Trophoblast cell (in vitro differentiated cells and primary cell): Measurements from ENCODE around the gene OR10X1.

ENCODE experiments used
- DNase-seq, 2 donors: peaks; one replicate each; pipeline ENCODE4 v3.0.0-alpha.2; 2016
- H2AFZ ChIP-seq: 2 replicates; pipeline ENCODE4 v1.6.1; 2013; ENCODE audit warnings: low read length, moderate library complexity, mild to moderate bottlenecking; ENCODE audit not compliant: insufficient read depth, poor library complexity
- H2AK5ac ChIP-seq: 2 replicates; pipeline ENCODE4 v1.6.1; 2013; ENCODE audit warnings: mild to moderate bottlenecking, low read length
- H2BK120ac ChIP-seq: 2 replicates; pipeline ENCODE4 v1.6.1; 2013; ENCODE audit warnings: low read length, mild to moderate bottlenecking, moderate library complexity; ENCODE audit not compliant: insufficient read depth, poor library complexity
- H2BK12ac ChIP-seq: 2 replicates; pipeline ENCODE4 v1.6.1; 2013; ENCODE audit warnings: mild to moderate bottlenecking, low read length, moderate library complexity
- H2BK5ac ChIP-seq: 2 replicates; pipeline ENCODE4 v1.6.1; 2013; ENCODE audit warnings: low read length, low read depth, moderate library complexity, mild to moderate bottlenecking; ENCODE audit not compliant: poor library complexity
- H3K14ac ChIP-seq: 2 replicates; pipeline ENCODE4 v1.6.1; 2013; ENCODE audit warnings: mild to moderate bottlenecking, low read length
- H3K18ac ChIP-seq: 2 replicates; pipeline ENCODE4 v1.6.1; 2013; ENCODE audit warnings: mild to moderate bottlenecking, low read length
- H3K23ac ChIP-seq: 2 replicates; pipeline ENCODE4 v1.6.1; 2013; ENCODE audit warnings: low read length
- H3K27ac ChIP-seq: 2 replicates; pipeline ENCODE4 v1.5.1; 2013; ENCODE audit warnings: low read depth, mild to moderate bottlenecking, inconsistent platforms, low read length, moderate library complexity
- H3K27me3 ChIP-seq: 2 replicates; pipeline ENCODE4 v1.6.1; 2013; ENCODE audit warnings: inconsistent platforms, mild to moderate bottlenecking, low read length, moderate library complexity; ENCODE audit not compliant: insufficient read depth
- H3K36me3 ChIP-seq, 2 experiments: 1 replicate in 1 of 2; 2 replicates in 1 of 2; pipeline ENCODE4 v1.6.1; 2013; ENCODE audit warnings: low read length in 2 of 2, mild to moderate bottlenecking in 2 of 2, moderate library complexity in 1 of 2; ENCODE audit not compliant: insufficient read depth in 2 of 2, control insufficient read depth in 1 of 2
- H3K4ac ChIP-seq: 2 replicates; pipeline ENCODE4 v1.6.1; 2013; ENCODE audit warnings: low read depth, mild to moderate bottlenecking, low read length, moderate library complexity
- H3K4me1 ChIP-seq, 2 experiments: 1 replicate in 1 of 2; 2 replicates in 1 of 2; pipeline ENCODE4 v1.6.1; 2013; ENCODE audit warnings: low read length in 2 of 2, mild to moderate bottlenecking in 2 of 2, moderate library complexity in 1 of 2; ENCODE audit not compliant: insufficient read depth in 2 of 2, control insufficient read depth in 1 of 2
- H3K4me2 ChIP-seq: 2 replicates; pipeline ENCODE4 v1.6.1; 2013; ENCODE audit warnings: inconsistent platforms, mild to moderate bottlenecking, low read length, moderate library complexity
- H3K4me3 ChIP-seq: 2 replicates; pipeline ENCODE4 v1.5.1; 2013; ENCODE audit warnings: mild to moderate bottlenecking, low read depth, low read length, inconsistent platforms
- H3K79me1 ChIP-seq: one replicate; pipeline ENCODE4 v1.6.1; 2013; ENCODE audit warnings: low read length
- H3K79me2 ChIP-seq: 2 replicates; pipeline ENCODE4 v1.6.1; 2013; ENCODE audit warnings: low read length, mild to moderate bottlenecking; ENCODE audit not compliant: control insufficient read depth, insufficient read depth, poor library complexity
- H3K9ac ChIP-seq: 2 replicates; pipeline ENCODE4 v1.6.1; 2013; ENCODE audit warnings: mild to moderate bottlenecking, low read length
- H3K9me3 ChIP-seq: 2 replicates; pipeline ENCODE4 v1.6.1; 2013; ENCODE audit warnings: low read depth, mild to moderate bottlenecking, control low read depth, inconsistent platforms, low read length; ENCODE audit not compliant: insufficient read depth
- H4K12ac ChIP-seq: 2 replicates; pipeline ENCODE4 v1.6.1; 2013; ENCODE audit warnings: low read depth, mild to moderate bottlenecking, low read length, moderate library complexity
- H4K8ac ChIP-seq: 2 replicates; pipeline ENCODE4 v1.6.1; 2013; ENCODE audit warnings: low read depth, mild to moderate bottlenecking, low read length, moderate library complexity
- H4K91ac ChIP-seq: one replicate; pipeline ENCODE4 v1.6.1; 2013; ENCODE audit warnings: low read depth, mild to moderate bottlenecking, low read length, moderate library complexity
- WGBS: extraction: QIAGEN DNeasy Blood & Tissue Kit; methylation state at CpG from one replicate; pipeline ENCODE4 v1.1.7; 2013; ENCODE audit warnings: missing lambda C conversion rate; ENCODE audit not compliant: insufficient read length, insufficient coverage; ENCODE audit errors: extremely low coverage; 5-methylcytosine and 5-hydroxymethylcytosine counted together

The OR10X1 gene

DNA sequence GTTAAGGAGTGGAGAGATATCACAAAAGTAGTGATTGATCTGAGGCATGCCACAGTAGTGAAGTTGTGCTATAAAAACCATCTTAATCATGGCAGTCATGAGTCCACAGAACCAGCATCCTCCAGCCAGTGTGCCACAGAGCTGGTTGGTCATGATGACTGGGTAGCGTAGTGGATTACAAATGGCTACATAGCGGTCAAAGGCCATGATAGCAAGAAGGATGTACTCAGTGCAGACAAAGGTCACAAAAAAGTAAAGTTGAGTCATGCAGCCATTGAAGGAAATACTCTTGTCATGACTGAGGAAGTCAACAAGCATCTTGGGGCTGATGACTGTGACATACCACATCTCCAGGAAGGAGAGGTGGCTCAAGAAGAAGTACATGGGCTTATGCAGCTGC is 32.2 kb downstream of the OR10X1 start:
- H3K79me1 ChIP-seq: no peaks in the 10 kb centered on the region
- H3K36me3 ChIP-seq: no peaks in the 10 kb centered on the region
- no peaks in the 10 kb centered on the region for H3K27me3 ChIP-seq
- H4K8ac ChIP-seq: no peak overlapping the region
- H2BK120ac ChIP-seq: no peak overlapping the region
- H2BK5ac ChIP-seq: no peak overlapping the region
- H2BK12ac ChIP-seq: no peak overlapping the region
- no peak overlapping the region for H2AK5ac ChIP-seq
- no peak overlapping the region for H3K14ac ChIP-seq
- H3K18ac ChIP-seq: no peak overlapping the region
- no peak overlapping the region for H4K91ac ChIP-seq
- DNase-seq: no peak
- no peaks in the 10 kb centered on the region for H3K79me2 ChIP-seq
- H3K4ac ChIP-seq: no peak overlapping the region
- no peak overlapping the region for H3K23ac ChIP-seq
- H3K9me3 ChIP-seq: no peaks in the 10 kb centered on the region
- no CpG with 5 or more reads among the region's 2 CpGs for WGBS
- no peak overlapping the region for H3K9ac ChIP-seq
- H2AFZ ChIP-seq: no peak overlapping the region
- H3K4me1 ChIP-seq: no peaks in the 10 kb centered on the region
- no peak overlapping the region for H3K4me2 ChIP-seq
- H4K12ac ChIP-seq: no peak overlapping the region
- H3K27ac ChIP-seq: no peak overlapping the region
- no peak overlapping the region for H3K4me3 ChIP-seq

DNA sequence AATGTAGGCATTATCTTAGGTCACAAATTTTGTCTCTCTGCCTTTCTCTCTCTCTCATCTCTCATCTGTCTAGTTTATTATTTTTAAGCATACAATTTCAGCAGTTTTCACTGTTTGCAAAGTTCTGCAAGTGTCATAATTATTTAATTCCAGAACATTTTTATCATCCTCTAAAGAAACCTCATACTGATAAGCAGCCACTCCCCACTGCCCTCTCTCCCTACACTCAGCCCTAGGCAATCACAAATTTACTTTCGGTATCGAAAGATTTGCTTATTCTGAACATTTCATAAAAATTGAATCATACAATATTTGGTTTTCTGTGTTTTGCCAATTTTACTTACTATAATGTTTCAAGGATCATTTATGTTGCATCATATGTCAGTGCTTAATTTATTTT is 42.1 kb downstream of the OR10X1 start:
- Histone ChIP-seq H3K27me3 (no peaks in the 10 kb centered on the region), H3K18ac (no peak overlapping the region), H3K4me3 (no peak overlapping the region), H2BK5ac (no peak overlapping the region), H4K12ac (no peak overlapping the region), H2AK5ac (no peak overlapping the region), H3K79me2 (no peaks in the 10 kb centered on the region), H2BK12ac (no peak overlapping the region), H2AFZ (no peak overlapping the region), H4K91ac (no peak overlapping the region), H3K27ac (no peak overlapping the region), H3K23ac (no peak overlapping the region), H4K8ac (no peak overlapping the region), H3K14ac (no peak overlapping the region), H3K9ac (no peak overlapping the region), H3K9me3 (no peaks in the 10 kb centered on the region), H2BK120ac (no peak overlapping the region), H3K4ac (no peak overlapping the region), H3K36me3 (no peaks in the 10 kb centered on the region), H3K4me1 (no peaks in the 10 kb centered on the region), H3K79me1 (no peaks in the 10 kb centered on the region), H3K4me2 (no peak overlapping the region)
- no CpG with 5 or more reads among the region's 2 CpGs for WGBS
- DNase-seq: no peak

DNA sequence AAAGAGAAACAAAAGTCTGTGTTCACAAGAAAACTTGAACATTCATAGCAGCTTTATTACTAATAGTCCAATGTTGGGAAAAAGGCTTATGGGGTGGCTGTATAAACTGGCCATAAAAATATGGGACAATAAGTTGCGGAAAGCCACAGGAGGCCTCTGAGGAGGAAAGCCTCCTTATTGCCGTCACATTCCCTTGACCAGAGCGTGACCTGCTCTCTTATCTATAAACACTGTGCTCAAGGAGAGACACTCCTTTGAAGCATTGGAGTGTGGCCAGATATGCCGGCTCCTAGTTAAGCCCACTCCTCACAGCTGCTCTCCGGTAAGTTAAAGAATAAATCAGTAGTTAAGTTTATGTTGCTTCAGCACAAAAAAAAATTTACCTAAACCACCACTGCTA is 45.2 kb downstream of the OR10X1 start:
- no peak overlapping the region for H3K9ac ChIP-seq
- no peak overlapping the region for H3K4ac ChIP-seq
- no peak overlapping the region for H2BK12ac ChIP-seq
- no peak overlapping the region for H3K4me3 ChIP-seq
- no peak overlapping the region for H2AK5ac ChIP-seq
- no peak for DNase-seq
- H3K9me3 ChIP-seq: no peaks in the 10 kb centered on the region
- H3K79me2 ChIP-seq: no peaks in the 10 kb centered on the region
- H4K91ac ChIP-seq: no peak overlapping the region
- no peaks in the 10 kb centered on the region for H3K79me1 ChIP-seq
- H2AFZ ChIP-seq: no peak overlapping the region
- WGBS: no CpG with 5 or more reads among the region's 5 CpGs
- H2BK5ac ChIP-seq: no peak overlapping the region
- no peaks in the 10 kb centered on the region for H3K27me3 ChIP-seq
- no peak overlapping the region for H4K8ac ChIP-seq
- H4K12ac ChIP-seq: no peak overlapping the region
- no peak overlapping the region for H3K27ac ChIP-seq
- H3K36me3 ChIP-seq: no peaks in the 10 kb centered on the region
- no peaks in the 10 kb centered on the region for H3K4me1 ChIP-seq
- H3K23ac ChIP-seq: no peak overlapping the region
- no peak overlapping the region for H3K18ac ChIP-seq
- no peak overlapping the region for H3K4me2 ChIP-seq
- H3K14ac ChIP-seq: no peak overlapping the region
- H2BK120ac ChIP-seq: no peak overlapping the region
